Activated T-cell treated with anti-CD3 and anti-CD28 coated beads, Interleukin-2, amount 50 U/mL, for 4 hours (primary cell): Measurements from ENCODE around the gene ARL10. TPM values are rescaled to one million over a fixed set of nuclear protein-coding genes. Genes with fewer than 3 reads are reported as not detected.
A peak's percentile ranks its signal among the peaks of the same experiment; 100 is the strongest.

ENCODE experiments used
- ATAC-seq, 2 donors: fragments of 200-7000 bp; cut with Tn5 transposase; one replicate each; pipeline ENCODE4 v1.10.0; 2021
- DNase-seq: peaks from one replicate; pipeline ENCODE4 v3.0.0-alpha.2; 2020
- H3K27me3 Mint-ChIP-seq: one replicate; pipeline ENCODE4 v1.8.0; 2021; ENCODE audit warnings: low read depth, mixed read lengths
- H3K36me3 Mint-ChIP-seq: one replicate; pipeline ENCODE4 v1.8.0; 2022; ENCODE audit warnings: mixed read lengths; ENCODE audit not compliant: insufficient read depth
- H3K4me1 Mint-ChIP-seq: one replicate; pipeline ENCODE4 v1.8.0; 2021; ENCODE audit warnings: low read depth, mixed read lengths
- H3K4me3 Mint-ChIP-seq: one replicate; pipeline ENCODE4 v1.8.0; 2021; ENCODE audit warnings: mild to moderate bottlenecking, moderate library complexity, mixed read lengths
- H3K9me3 Mint-ChIP-seq: one replicate; pipeline ENCODE4 v1.8.0; 2021; ENCODE audit warnings: mixed read lengths
- total RNA-seq, 3 donors: library from RNA; stranded (reverse); gene quantifications; one replicate each; pipeline ENCODE4 v1.2.1, GENCODE V29; 2021

Gene ARL10
- total RNA-seq, 3 donors from 2014 or later: 7.0 to 8.6 (median 7.9) TPM

DNA sequence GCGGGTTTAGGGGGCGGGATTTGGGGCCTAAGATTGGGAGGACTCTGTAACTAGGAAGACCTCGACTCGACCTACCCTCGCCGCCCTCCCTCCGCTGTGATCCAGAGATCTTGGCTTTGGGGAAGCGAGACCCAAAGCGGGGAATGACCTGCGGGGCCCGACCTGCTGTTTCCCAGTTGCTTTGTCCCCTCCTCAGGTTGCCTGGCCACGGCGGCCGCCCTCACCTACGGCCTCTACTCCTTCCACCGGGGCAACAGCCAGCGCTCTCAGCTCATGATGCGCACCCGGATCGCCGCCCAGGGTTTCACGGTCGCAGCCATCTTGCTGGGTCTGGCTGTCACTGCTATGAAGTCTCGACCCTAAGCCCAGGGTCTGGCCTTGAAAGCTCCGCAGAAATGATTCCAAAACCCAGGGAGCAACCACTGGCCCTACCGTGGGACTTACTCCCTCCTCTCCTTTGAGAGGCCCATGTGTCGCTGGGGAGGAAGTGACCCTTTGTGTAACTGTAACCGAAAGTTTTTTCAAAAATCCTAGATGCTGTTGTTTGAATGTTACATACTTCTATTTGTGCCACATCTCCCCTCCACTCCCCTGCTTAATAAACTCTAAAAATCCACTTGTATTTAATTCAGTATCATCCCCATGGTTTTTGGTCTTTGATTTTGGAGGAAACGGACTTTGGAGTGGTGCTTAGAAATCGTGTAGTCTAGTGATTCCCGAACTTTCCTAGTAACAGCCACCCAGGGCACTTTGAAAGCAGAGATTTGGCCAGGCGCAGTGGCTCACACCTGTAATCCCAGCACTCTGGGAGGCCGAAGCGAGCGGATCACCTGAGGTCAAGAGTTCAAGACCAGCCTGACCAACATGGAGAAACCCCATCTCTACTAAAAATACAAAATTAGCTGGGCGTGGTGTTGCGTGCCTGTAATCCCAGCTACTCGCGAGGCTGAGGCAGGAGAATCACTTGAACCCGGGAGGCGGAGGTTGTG is 24.1 kb downstream of the ARL10 start:
- no peak for DNase-seq
- H3K36me3 Mint-ChIP-seq: peaks cover 34% of the 10 kb centered on the region
- peaks cover 31% of the 10 kb centered on the region for H3K4me1 Mint-ChIP-seq
- peak; percentile 46 to 49 for ATAC-seq
- H3K27me3 Mint-ChIP-seq: no peaks in the 10 kb centered on the region
- peak overlapping the region; percentile 100 for H3K4me3 Mint-ChIP-seq
- H3K9me3 Mint-ChIP-seq: no peaks in the 10 kb centered on the region

GRCh38 chr5:176391479-176391878 is 26.2 kb downstream of the ARL10 start:
- no peak overlapping the region for H3K4me3 Mint-ChIP-seq
- ATAC-seq: no peak

GRCh38 chr5:176391999-176392398 is 26.7 kb downstream of the ARL10 start:
- Mint-ChIP-seq H3K27me3 (no peaks in the 10 kb centered on the region), H3K36me3 (peaks cover 15% of the 10 kb centered on the region), H3K9me3 (no peaks in the 10 kb centered on the region), H3K4me3 (no peak overlapping the region), H3K4me1 (peaks cover 12% of the 10 kb centered on the region)
- ATAC-seq (no peak), DNase-seq (no peak)

More at GRCh38 chr5:176391479-176391878, 26.2 kb downstream of the ARL10 start:
- Mint-ChIP-seq H3K9me3 (no peaks in the 10 kb centered on the region), H3K4me1 (peaks cover 17% of the 10 kb centered on the region), H3K36me3 (peaks cover 19% of the 10 kb centered on the region), H3K27me3 (no peaks in the 10 kb centered on the region)
- no peak for DNase-seq

DNA sequence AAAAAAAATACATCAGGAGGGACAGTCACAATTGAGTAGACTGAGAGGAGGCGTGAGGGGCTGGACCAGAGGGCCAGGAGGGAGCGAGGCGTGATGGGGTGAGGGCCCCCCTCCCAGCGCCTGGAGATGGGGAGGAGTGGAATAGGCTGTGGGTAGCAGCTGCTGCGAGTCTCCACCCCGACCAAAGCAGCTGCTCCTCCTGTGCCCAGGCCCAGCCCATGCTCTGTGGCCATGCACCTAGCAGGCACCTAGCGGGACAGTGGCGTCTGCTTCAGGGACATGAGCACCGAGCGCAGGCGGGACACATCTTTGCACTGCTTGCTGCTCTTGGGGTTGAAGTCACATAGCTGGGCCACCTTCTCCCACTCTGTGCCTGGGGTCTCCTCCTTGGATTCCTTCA is 27.2 kb downstream of the ARL10 start:
- DNase-seq (no peak), ATAC-seq (no peak)
- Mint-ChIP-seq H3K36me3 (peaks cover 11% of the 10 kb centered on the region), H3K9me3 (no peaks in the 10 kb centered on the region), H3K4me1 (peaks cover 7% of the 10 kb centered on the region), H3K27me3 (no peaks in the 10 kb centered on the region), H3K4me3 (no peak overlapping the region)

DNA sequence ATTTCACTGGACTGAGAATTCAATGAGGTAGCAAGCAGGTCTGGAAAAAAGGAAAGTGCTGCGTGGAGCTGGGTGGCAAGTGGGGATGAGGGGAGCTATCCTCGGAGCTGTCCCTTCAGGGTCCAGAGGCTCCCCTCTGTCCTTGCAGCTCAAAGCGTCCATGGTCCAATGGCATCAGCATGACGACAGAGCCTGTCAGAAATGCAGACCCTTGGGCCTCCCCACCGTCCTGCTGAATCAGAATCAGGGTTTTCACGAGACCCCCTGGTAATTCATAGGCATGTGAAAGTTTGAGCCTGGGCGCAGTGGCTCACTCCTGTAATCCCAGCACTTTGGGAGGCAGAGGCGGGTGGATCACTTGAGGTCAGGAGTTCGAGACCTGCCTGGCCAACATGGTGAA is 28.8 kb downstream of the ARL10 start:
- ATAC-seq (no peak), DNase-seq (no peak)
- Mint-ChIP-seq H3K27me3 (no peaks in the 10 kb centered on the region), H3K4me3 (no peak overlapping the region), H3K9me3 (no peaks in the 10 kb centered on the region), H3K36me3 (peaks cover 10% of the 10 kb centered on the region), H3K4me1 (peaks cover 3% of the 10 kb centered on the region)

DNA sequence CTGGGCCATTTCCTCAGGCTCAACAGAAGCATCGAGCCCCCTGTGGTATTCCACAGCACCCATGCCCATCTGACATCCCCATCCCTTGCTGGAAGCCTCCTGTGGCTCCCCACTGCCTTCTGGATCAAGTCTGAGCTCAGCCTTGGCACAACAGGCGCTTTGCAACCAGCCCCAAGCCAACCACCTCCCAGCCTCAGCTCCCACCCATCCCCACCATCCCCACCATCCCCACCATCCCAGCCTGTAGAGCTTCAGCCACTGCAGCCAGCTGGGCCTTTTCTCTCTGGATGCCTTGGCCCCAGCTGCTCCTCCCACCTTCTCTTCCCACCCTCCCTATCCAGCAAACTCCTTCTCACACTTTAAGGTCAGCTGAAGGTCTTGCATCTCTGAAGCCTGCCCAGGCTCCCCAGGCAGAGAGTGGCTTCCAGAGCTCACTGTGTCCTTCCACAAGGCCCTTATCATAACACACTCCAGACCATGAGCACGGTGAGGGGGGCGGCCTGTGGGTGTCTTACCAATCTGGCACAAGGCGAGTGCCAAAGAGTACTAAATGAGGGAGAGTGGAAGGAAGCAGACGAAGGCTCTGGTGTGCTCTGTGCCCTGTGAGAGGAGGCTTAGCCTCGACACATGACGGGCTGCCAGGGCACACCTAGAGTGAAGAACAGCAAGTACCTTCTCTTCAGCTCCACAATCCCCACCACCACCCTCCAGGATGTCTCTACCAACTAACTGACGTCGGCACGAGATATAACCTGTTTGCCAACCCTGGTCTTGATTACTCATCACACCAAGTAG is 29.8 kb downstream of the ARL10 start:
- Mint-ChIP-seq H3K4me3 (no peak overlapping the region), H3K9me3 (no peaks in the 10 kb centered on the region), H3K27me3 (no peaks in the 10 kb centered on the region), H3K4me1 (no peaks in the 10 kb centered on the region), H3K36me3 (peaks cover 10% of the 10 kb centered on the region)
- DNase-seq: no peak
- ATAC-seq: no peak

DNA sequence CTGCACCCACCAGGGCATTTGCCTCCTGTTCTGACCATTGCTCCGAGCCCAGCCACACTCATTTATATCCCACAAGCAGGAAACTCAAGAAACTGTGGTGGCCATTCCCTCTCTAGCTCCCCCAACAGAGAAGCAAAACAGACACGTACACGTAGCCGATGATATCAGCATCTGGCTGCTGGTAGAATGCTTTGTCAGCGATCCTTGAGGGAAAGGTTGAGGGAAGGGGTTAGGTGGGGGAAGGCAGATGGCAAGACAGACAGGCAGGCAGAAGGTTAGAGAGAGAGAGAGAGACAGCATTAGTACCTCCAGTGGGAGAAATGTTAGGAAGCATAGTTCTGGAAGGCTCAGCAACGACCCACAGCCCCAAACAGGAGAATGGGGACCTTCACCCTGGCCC is 31.0 kb downstream of the ARL10 start:
- no peak for ATAC-seq
- Mint-ChIP-seq H3K4me1 (no peaks in the 10 kb centered on the region), H3K36me3 (peaks cover 12% of the 10 kb centered on the region), H3K27me3 (no peaks in the 10 kb centered on the region), H3K4me3 (no peak overlapping the region), H3K9me3 (no peaks in the 10 kb centered on the region)
- DNase-seq: no peak

- ATAC-seq (no peak), DNase-seq (no peak)
- Mint-ChIP-seq H3K9me3 (no peaks in the 10 kb centered on the region), H3K4me3 (no peak overlapping the region), H3K4me1 (no peaks in the 10 kb centered on the region), H3K36me3 (peaks cover 10% of the 10 kb centered on the region), H3K27me3 (no peaks in the 10 kb centered on the region)
These were observed 32.6 kb downstream of the ARL10 start for GRCh38 chr5:176397736-176398420.

GRCh38 chr5:176400382-176401156 is 35.3 kb downstream of the ARL10 start:
- Mint-ChIP-seq H3K4me3 (no peak overlapping the region), H3K27me3 (no peaks in the 10 kb centered on the region), H3K9me3 (no peaks in the 10 kb centered on the region), H3K4me1 (no peaks in the 10 kb centered on the region), H3K36me3 (peaks cover 10% of the 10 kb centered on the region)
- ATAC-seq: no peak
- no peak for DNase-seq

GRCh38 chr5:176401281-176402205 is 36.3 kb downstream of the ARL10 start:
- ATAC-seq (no peak), DNase-seq (no peak)
- no peaks in the 10 kb centered on the region for H3K9me3 Mint-ChIP-seq
- H3K4me1 Mint-ChIP-seq: no peaks in the 10 kb centered on the region
- peaks cover 10% of the 10 kb centered on the region for H3K36me3 Mint-ChIP-seq
- H3K4me3 Mint-ChIP-seq: no peak overlapping the region
- H3K27me3 Mint-ChIP-seq: no peaks in the 10 kb centered on the region

DNA sequence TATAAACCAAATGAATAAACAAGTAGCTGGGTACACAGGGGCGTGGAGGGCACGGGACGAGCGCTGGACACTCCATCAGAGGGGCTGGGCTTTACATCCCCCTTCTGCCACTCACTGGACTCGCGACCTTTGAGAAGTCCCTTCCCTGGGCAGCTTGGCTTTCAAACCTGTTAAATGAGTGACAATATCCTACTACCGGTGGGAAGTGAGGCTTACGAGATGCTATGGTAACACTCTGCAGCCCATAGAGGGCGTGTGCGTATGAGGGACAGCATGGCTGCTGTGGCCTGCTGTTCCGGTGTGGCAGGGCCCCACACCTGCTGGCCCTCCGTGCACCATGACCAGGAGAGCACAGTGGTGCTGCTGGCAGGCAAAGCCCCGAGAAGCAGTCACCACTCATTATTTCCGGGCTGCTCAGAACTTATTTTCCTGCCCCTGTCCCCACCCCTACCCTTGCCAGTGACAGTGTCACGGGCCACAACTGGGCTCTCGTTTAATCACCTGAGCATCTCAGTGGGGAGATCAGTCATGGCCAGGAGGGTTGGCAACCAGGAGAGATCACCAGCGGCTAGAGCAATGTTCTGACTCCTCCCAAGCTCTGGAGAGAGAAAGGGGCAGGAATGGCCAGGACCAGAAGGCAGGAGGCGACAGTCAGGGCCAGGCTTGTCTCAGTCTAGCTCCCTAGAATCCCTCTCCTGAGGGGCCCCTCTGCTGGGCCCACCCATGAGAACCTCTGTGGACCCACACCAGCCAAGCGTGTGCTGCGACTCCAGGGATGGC is 40.6 kb downstream of the ARL10 start:
- no peak for ATAC-seq
- Mint-ChIP-seq H3K27me3 (no peaks in the 10 kb centered on the region), H3K4me3 (no peak overlapping the region), H3K36me3 (peaks cover 14% of the 10 kb centered on the region), H3K4me1 (peaks cover under 1% of the 10 kb centered on the region), H3K9me3 (no peaks in the 10 kb centered on the region)
- no peak for DNase-seq

DNA sequence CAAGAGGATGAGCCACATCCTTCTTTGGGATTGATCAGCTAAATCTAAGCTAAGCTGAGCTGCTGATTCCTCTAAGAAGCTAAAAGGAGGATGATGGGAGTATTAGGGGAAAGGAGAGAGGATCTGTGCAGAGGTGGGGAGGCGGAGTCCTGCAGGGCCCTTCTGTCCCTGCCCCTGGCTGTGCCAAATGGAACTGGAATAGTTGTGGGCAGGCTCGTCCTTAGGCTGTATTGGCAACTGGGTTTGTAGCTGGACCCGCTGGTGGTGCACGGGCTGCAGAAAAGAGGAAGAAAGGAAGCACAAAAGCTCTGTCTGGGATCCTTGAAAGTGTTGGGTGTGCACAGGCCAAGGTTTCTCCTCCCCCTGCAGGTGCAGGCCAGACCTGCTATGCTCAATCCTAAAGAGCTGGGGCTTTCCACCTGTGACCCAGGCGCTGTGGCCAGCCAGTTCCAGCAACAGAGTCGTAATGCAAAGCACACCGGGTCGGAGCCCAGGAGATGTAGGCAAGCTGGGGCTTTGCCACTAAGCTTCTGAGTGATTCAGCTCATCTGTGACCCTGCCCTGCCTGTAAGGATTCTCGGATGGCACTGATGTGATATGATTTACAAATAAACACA is 41.3 kb downstream of the ARL10 start:
- no peaks in the 10 kb centered on the region for H3K9me3 Mint-ChIP-seq
- H3K4me1 Mint-ChIP-seq: peaks cover 4% of the 10 kb centered on the region
- no peak for DNase-seq
- ATAC-seq: no peak
- H3K4me3 Mint-ChIP-seq: no peak overlapping the region
- peaks cover 17% of the 10 kb centered on the region for H3K36me3 Mint-ChIP-seq
- H3K27me3 Mint-ChIP-seq: no peaks in the 10 kb centered on the region
